ENCODE results near the gene SHC2. TPM values are rescaled to one million over a fixed set of nuclear protein-coding genes. Genes with fewer than 3 reads are reported as not detected.
"Not testable (repeated sequence)": the region's sequence is repeated elsewhere in the genome, so short reads cannot be mapped to it uniquely, and the experiment has no call there.

The SHC2 gene
- polyA plus RNA-seq, 4 donors, result 24.6 to 39.6 (median 29.3) TPM

- no peak for DNase-seq (ENCODE audit: low read depth in 4 of 4, low spot score in 3 of 4)
Observed at GRCh38 chr19:392375-392970, 68.4 kb downstream of the SHC2 start.

- DNase-seq (ENCODE audit: low read depth in 4 of 4, low spot score in 3 of 4), result no peak
Observed at GRCh38 chr19:391726-392374, 69.0 kb downstream of the SHC2 start.

- no peak for DNase-seq (ENCODE audit: low read depth in 4 of 4, low spot score in 3 of 4)
Observed at GRCh38 chr19:391207-391557, 69.7 kb downstream of the SHC2 start.

GRCh38 chr19:390386-391206 lies 70.2 kb downstream of the SHC2 start:
- no peak for DNase-seq (ENCODE audit: low read depth in 4 of 4, low spot score in 3 of 4)

- DNase-seq (ENCODE audit: low read depth in 4 of 4, low spot score in 3 of 4), result no peak
Observed at GRCh38 chr19:389935-390289, 70.9 kb downstream of the SHC2 start.

- DNase-seq (ENCODE audit: low read depth in 4 of 4, low spot score in 3 of 4), result no peak
Observed at GRCh38 chr19:389255-389934, 71.4 kb downstream of the SHC2 start.

GRCh38 chr19:388691-389090 lies 72.1 kb downstream of the SHC2 start:
- no peak for DNase-seq (ENCODE audit: low read depth in 4 of 4, low spot score in 3 of 4)

- DNase-seq (ENCODE audit: low read depth in 4 of 4, low spot score in 3 of 4), result no peak
Observed at GRCh38 chr19:387777-388176, 73.1 kb downstream of the SHC2 start.

- not testable (repeated sequence) for DNase-seq (ENCODE audit: low read depth in 4 of 4, low spot score in 3 of 4)
Observed at GRCh38 chr19:386632-387301, 74.1 kb downstream of the SHC2 start.

GRCh38 chr19:386189-386588 lies 74.6 kb downstream of the SHC2 start:
- DNase-seq (ENCODE audit: low read depth in 4 of 4, low spot score in 3 of 4), result not testable (repeated sequence)

GRCh38 chr19:384799-385169 lies 76.0 kb downstream of the SHC2 start:
- DNase-seq (ENCODE audit: low read depth in 4 of 4, low spot score in 3 of 4), result no peak

GRCh38 chr19:383922-384798 lies 76.7 kb downstream of the SHC2 start:
- no peak for DNase-seq (ENCODE audit: low read depth in 4 of 4, low spot score in 3 of 4)

- DNase-seq (ENCODE audit: low read depth in 4 of 4, low spot score in 3 of 4), result no peak
Observed at GRCh38 chr19:383040-383439, 77.8 kb downstream of the SHC2 start.

GRCh38 chr19:382578-382977 lies 78.3 kb downstream of the SHC2 start:
- not testable (repeated sequence) for DNase-seq (ENCODE audit: low read depth in 4 of 4, low spot score in 3 of 4)

GRCh38 chr19:381901-382300 lies 78.9 kb downstream of the SHC2 start:
- DNase-seq (ENCODE audit: low read depth in 4 of 4, low spot score in 3 of 4), result not testable (repeated sequence)

GRCh38 chr19:380618-381219 lies 80.1 kb downstream of the SHC2 start:
- not testable (repeated sequence) for DNase-seq (ENCODE audit: low read depth in 4 of 4, low spot score in 3 of 4)

- no peak for DNase-seq (ENCODE audit: low read depth in 4 of 4, low spot score in 3 of 4)
Observed at GRCh38 chr19:379796-380195, 81.0 kb downstream of the SHC2 start.

- DNase-seq (ENCODE audit: low read depth in 4 of 4, low spot score in 3 of 4), result no peak
Observed at GRCh38 chr19:378706-379105, 82.1 kb downstream of the SHC2 start.

- DNase-seq (ENCODE audit: low read depth in 4 of 4, low spot score in 3 of 4), result no peak
Observed at GRCh38 chr19:377801-378581, 82.8 kb downstream of the SHC2 start.
